ENCODE measurements around the gene VPS29.

VPS29 gene

GRCh38 chr12:110444455-110444854 is 57.5 kb downstream of the VPS29 start:
- no peak overlapping the region for H3K4me3 ChIP-seq (ENCODE audit: low read depth, low read length)
- no peak for TF ChIP-seq CTCF (IDR thresholded peaks at IDR 0.05; ENCODE audit: insufficient read depth, low read length, missing control alignments)
- ChIA-PET POLR2A (no interaction called here), CTCF (interaction anchor here (1.3 to 2.7 kb wide), 4 partner anchors 13 to 157 kb away, joined by 3 to 17 read pairs (median 6); partner anchors contain the start of gene FAM216A)
- no peak for DNase-seq (ENCODE audit: low read depth, low spot score)
